HG03039 (cell line): ENCODE results near the gene COPE.

Experiments used
- ATAC-seq: cut with Tn5 transposase; IDR thresholded peaks from one replicate; pipeline ENCODE4 v1.9.1; 2021; ENCODE audit warnings: mild to moderate bottlenecking, moderate library complexity; ENCODE audit not compliant: unreplicated experiment

COPE gene

GRCh38 chr19:18853755-18854427 lies 65.3 kb downstream of the COPE start:
- ATAC-seq = no peak

GRCh38 chr19:18852648-18853047 lies 66.5 kb downstream of the COPE start:
- ATAC-seq = no peak

GRCh38 chr19:18851673-18852325 lies 67.4 kb downstream of the COPE start:
- no peak for ATAC-seq

- ATAC-seq = no peak
Measured at GRCh38 chr19:18850471-18851375, 68.5 kb downstream of the COPE start.

- ATAC-seq = no peak
Measured at GRCh38 chr19:18849838-18850400, 69.3 kb downstream of the COPE start.
